ENCODE data around the gene KRT37.

KRT37 gene

GRCh38 chr17:41424111-41424635 lies at the start of gene KRT37:
Gene KRT37, minus strand, starts transcription at chr17:41424585. Its CDS starts 62 bp downstream, at chr17:41424523.
- no peak for DNase-seq

GRCh38 chr17:41468346-41468745 lies 44.0 kb upstream of the KRT37 start:
- no peak for DNase-seq

GRCh38 chr17:41467561-41467960 lies 43.2 kb upstream of the KRT37 start:
- DNase-seq: no peak

GRCh38 chr17:41466988-41467387 lies 42.6 kb upstream of the KRT37 start, which contains the start of gene KRT32:
Gene KRT32, minus strand, starts transcription at chr17:41467386. Its CDS starts 61 bp downstream, at chr17:41467325.
- no peak for DNase-seq

- no peak for DNase-seq
Measured at GRCh38 chr17:41464682-41465081, 40.3 kb upstream of the KRT37 start.

- DNase-seq: no peak
Measured at GRCh38 chr17:41464173-41464572, 39.8 kb upstream of the KRT37 start.

GRCh38 chr17:41463746-41464145 lies 39.4 kb upstream of the KRT37 start:
- DNase-seq: no peak

GRCh38 chr17:41462705-41463104 lies 38.3 kb upstream of the KRT37 start:
- no peak for DNase-seq

- DNase-seq: no peak
Measured at GRCh38 chr17:41457676-41458075, 33.3 kb upstream of the KRT37 start.

- DNase-seq: no peak
Measured at GRCh38 chr17:41456204-41456603, 31.8 kb upstream of the KRT37 start.

- DNase-seq: no peak
Measured at GRCh38 chr17:41455236-41455635, 30.9 kb upstream of the KRT37 start.

- DNase-seq: no peak
Measured at GRCh38 chr17:41453066-41453465, 28.7 kb upstream of the KRT37 start.

GRCh38 chr17:41452281-41452680 lies 27.9 kb upstream of the KRT37 start:
- DNase-seq: no peak

GRCh38 chr17:41451154-41451728 lies 26.9 kb upstream of the KRT37 start:
- no peak for DNase-seq

GRCh38 chr17:41449008-41449407 lies 24.6 kb upstream of the KRT37 start:
- no peak for DNase-seq

- DNase-seq: no peak
Measured at GRCh38 chr17:41448506-41448905, 24.1 kb upstream of the KRT37 start.

- no peak for DNase-seq
Measured at GRCh38 chr17:41446806-41447205, 22.4 kb upstream of the KRT37 start.

GRCh38 chr17:41444640-41445039 lies 20.3 kb upstream of the KRT37 start:
- DNase-seq: no peak

GRCh38 chr17:41444186-41444585 lies 19.8 kb upstream of the KRT37 start:
- no peak for DNase-seq

GRCh38 chr17:41442739-41443138 lies 18.4 kb upstream of the KRT37 start:
- no peak for DNase-seq

GRCh38 chr17:41440531-41441033 lies 16.2 kb upstream of the KRT37 start, which contains the start of gene KRT38:
Gene KRT38, minus strand, starts transcription at chr17:41440983. Its CDS starts 62 bp downstream, at chr17:41440921.
- no peak for DNase-seq

- no peak for DNase-seq
Measured at GRCh38 chr17:41439375-41439774, 15.0 kb upstream of the KRT37 start.

- DNase-seq: no peak
Measured at GRCh38 chr17:41437769-41438168, 13.4 kb upstream of the KRT37 start.

- DNase-seq: no peak
Measured at GRCh38 chr17:41437254-41437653, 12.9 kb upstream of the KRT37 start.

GRCh38 chr17:41434415-41434814 lies 10.0 kb upstream of the KRT37 start:
- DNase-seq: no peak
